Measurements from ENCODE around the gene ETV3L. TPM values are rescaled to one million over a fixed set of nuclear protein-coding genes. Genes with fewer than 3 reads are reported as not detected.

ETV3L gene
- total RNA-seq: not detected in 2 replicates

GRCh38 chr1:157099633-157100009 is at the start of gene ETV3L:
ETV3L (minus strand) TSS chr1:157099808; CDS start chr1:157099523, 285 bp downstream.

GRCh38 chr1:157138220-157139051 is 38.8 kb upstream of the ETV3L start, which contains the start of gene ETV3:
ETV3 (minus strand) TSS chr1:157138395; CDS start chr1:157136352, 2,043 bp downstream.

GRCh38 chr1:157045250-157046218 is 54.1 kb downstream of the ETV3L start, which contains the start of gene ARHGEF11:
ARHGEF11 (minus strand) TSS chr1:157045742; CDS start chr1:157044330, 1,412 bp downstream.

Other genes starting within 250 kb of the ETV3L start
- gene INSRR, start 240.7 kb downstream of the ETV3L start, total RNA-seq: under 0.01 TPM in 1 of 2 replicates, not detected in the other
- not detected in 2 replicates for gene NTRK1, start 238.9 kb downstream of the ETV3L start, total RNA-seq
- 7.8 and 15.9 TPM in 2 replicates for gene PEAR1, start 206.1 kb downstream of the ETV3L start, total RNA-seq
- 0.13 and 0.75 TPM in 2 replicates for gene LRRC71, start 179.2 kb downstream of the ETV3L start, total RNA-seq
- gene ARHGEF11, start 54.1 kb downstream of the ETV3L start, total RNA-seq: 30.0 and 34.9 TPM in 2 replicates
- gene ETV3, start 38.6 kb upstream of the ETV3L start, total RNA-seq: 13.8 and 14.9 TPM in 2 replicates

All from aortic smooth muscle cell (primary cell).